ENCODE results near the gene NOX5. TPM values are rescaled to one million over a fixed set of nuclear protein-coding genes. Genes with fewer than 3 reads are reported as not detected.

The NOX5 gene
- total RNA-seq, 1 donor from 2014 or later = 0.20 TPM

DNA sequence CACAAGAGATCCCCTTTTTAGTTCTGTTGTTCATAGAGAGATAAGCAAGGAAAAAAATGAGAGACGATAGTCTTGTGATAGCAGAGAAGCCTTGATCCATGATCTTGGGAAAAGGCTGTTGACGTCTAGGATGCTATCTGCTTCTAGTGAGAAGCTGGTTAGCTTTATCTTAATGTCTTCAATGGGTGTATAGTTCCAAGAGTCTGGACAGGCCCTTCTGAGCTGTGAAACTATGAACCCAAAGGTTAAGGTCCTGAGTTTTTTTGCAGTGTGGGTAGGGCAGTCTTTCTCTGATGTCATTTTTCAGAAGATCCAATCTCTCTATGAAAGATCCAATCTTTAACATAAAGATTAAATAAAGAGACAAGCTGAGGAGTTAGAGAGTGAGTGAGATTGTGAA is 10.5 kb upstream of the NOX5 start:
- Mint-ChIP-seq H3K9me3 (peaks cover 26% of the 10 kb centered on the region), H3K36me3 (peaks cover 3% of the 10 kb centered on the region), H3K4me3 (no peak overlapping the region), H3K4me1 (peaks cover 13% of the 10 kb centered on the region), H3K27me3 (ENCODE audit: low read depth) (peaks cover 6% of the 10 kb centered on the region), H3K27ac (no peak overlapping the region)
- no peak for DNase-seq (ENCODE audit: low spot score in 2 of 2, unreplicated experiment in 2 of 2)
- TF ChIP-seq CTCF (IDR thresholded peaks at IDR 0.05; ENCODE audit: unreplicated experiment) = no peak

- H3K4me3 Mint-ChIP-seq = no peak overlapping the region
- no peak overlapping the region for H3K27ac Mint-ChIP-seq
- TF ChIP-seq CTCF (IDR thresholded peaks at IDR 0.05; ENCODE audit: unreplicated experiment) = no peak
Observed at GRCh38 chr15:69008056-69008455, 6.4 kb upstream of the NOX5 start.

GRCh38 chr15:69009341-69009740 is 5.2 kb upstream of the NOX5 start:
- H3K9me3 Mint-ChIP-seq = peaks cover 36% of the 10 kb centered on the region
- peaks cover 6% of the 10 kb centered on the region for H3K36me3 Mint-ChIP-seq
- H3K27ac Mint-ChIP-seq = no peak overlapping the region
- TF ChIP-seq CTCF (IDR thresholded peaks at IDR 0.05; ENCODE audit: unreplicated experiment) = no peak
- no peaks in the 10 kb centered on the region for H3K27me3 Mint-ChIP-seq (ENCODE audit: low read depth)
- H3K4me3 Mint-ChIP-seq = no peak overlapping the region
- no peaks in the 10 kb centered on the region for H3K4me1 Mint-ChIP-seq
- DNase-seq (ENCODE audit: low spot score in 2 of 2, unreplicated experiment in 2 of 2) = no peak

More at GRCh38 chr15:69008056-69008455, 6.4 kb upstream of the NOX5 start:
- Mint-ChIP-seq H3K36me3 (peaks cover 6% of the 10 kb centered on the region), H3K27me3 (ENCODE audit: low read depth) (no peaks in the 10 kb centered on the region), H3K9me3 (peaks cover 36% of the 10 kb centered on the region), H3K4me1 (no peaks in the 10 kb centered on the region)
- DNase-seq (ENCODE audit: low spot score in 2 of 2, unreplicated experiment in 2 of 2) = no peak

- Mint-ChIP-seq H3K4me1 (no peaks in the 10 kb centered on the region), H3K27me3 (ENCODE audit: low read depth) (peaks cover 5% of the 10 kb centered on the region), H3K9me3 (peaks cover 25% of the 10 kb centered on the region), H3K4me3 (no peak overlapping the region), H3K36me3 (peaks cover 6% of the 10 kb centered on the region), H3K27ac (no peak overlapping the region)
- no peak for DNase-seq (ENCODE audit: low spot score in 2 of 2, unreplicated experiment in 2 of 2)
- no peak for TF ChIP-seq CTCF (IDR thresholded peaks at IDR 0.05; ENCODE audit: unreplicated experiment)
Observed at GRCh38 chr15:69011641-69012040, 2.9 kb upstream of the NOX5 start.

- H3K27ac Mint-ChIP-seq = no peak overlapping the region
- H3K4me3 Mint-ChIP-seq = no peak overlapping the region
- no peaks in the 10 kb centered on the region for H3K4me1 Mint-ChIP-seq
Observed at GRCh38 chr15:69012761-69013364, 1.6 kb upstream of the NOX5 start.

More at GRCh38 chr15:69012761-69013364, 1.6 kb upstream of the NOX5 start:
- DNase-seq (ENCODE audit: low spot score in 2 of 2, unreplicated experiment in 2 of 2) = no peak
- Mint-ChIP-seq H3K27me3 (ENCODE audit: low read depth) (peaks cover 5% of the 10 kb centered on the region), H3K9me3 (peaks cover 20% of the 10 kb centered on the region), H3K36me3 (peaks cover 3% of the 10 kb centered on the region)
- TF ChIP-seq CTCF (IDR thresholded peaks at IDR 0.05; ENCODE audit: unreplicated experiment) = no peak

Data from mesothelial cell of epicardium (in vitro differentiated cells).